HUDEP-2 (cell line): ENCODE data around the gene ZBED1.
A peak's percentile ranks its signal among the peaks of the same experiment; 100 is the strongest.
"Not testable (repeated sequence)": the region's sequence is repeated elsewhere in the genome, so short reads cannot be mapped to it uniquely, and the experiment has no call there.

ENCODE experiments used
- DNase-seq, 76 experiments: peaks; one replicate each; lab custom pipeline; 2025; ENCODE audit not compliant: unreplicated experiment in 76 of 76; lab: John Stamatoyannopoulos, UW

The ZBED1 gene

GRCh38 chrX:2500803-2501558 is at the start of gene ZBED1, which contains the start of gene DHRSX:
Gene ZBED1 (minus strand): TSS chrX:2500976. CDS start chrX:2490719, 10,257 bp downstream.
Gene DHRSX (minus strand): TSS chrX:2500976. CDS start chrX:2500925, 51 bp downstream.
- no peak for DNase-seq

GRCh38 chrX:2549876-2550275 is 49.1 kb upstream of the ZBED1 start:
- DNase-seq: no peak

GRCh38 chrX:2548711-2549423 is 48.1 kb upstream of the ZBED1 start:
- DNase-seq: no peak

GRCh38 chrX:2547736-2548135 is 47.0 kb upstream of the ZBED1 start:
- no peak for DNase-seq

GRCh38 chrX:2546496-2546895 is 45.7 kb upstream of the ZBED1 start:
- DNase-seq: no peak

- no peak for DNase-seq
Measured at GRCh38 chrX:2545144-2545543, 44.4 kb upstream of the ZBED1 start.

- DNase-seq: peak in 44 of 76 experiments; percentile 0 to 69 (median 12)
Measured at GRCh38 chrX:2542826-2543521, 42.2 kb upstream of the ZBED1 start.

- no peak for DNase-seq
Measured at GRCh38 chrX:2541603-2542002, 40.8 kb upstream of the ZBED1 start.

GRCh38 chrX:2540426-2540947 is 39.7 kb upstream of the ZBED1 start:
- DNase-seq: no peak

GRCh38 chrX:2539586-2539985 is 38.8 kb upstream of the ZBED1 start:
- DNase-seq: no peak

GRCh38 chrX:2538031-2538757 is 37.4 kb upstream of the ZBED1 start:
- no peak for DNase-seq

GRCh38 chrX:2536974-2537373 is 36.2 kb upstream of the ZBED1 start:
- DNase-seq: no peak

GRCh38 chrX:2536141-2536540 is 35.4 kb upstream of the ZBED1 start:
- no peak for DNase-seq

GRCh38 chrX:2534261-2535021 is 33.7 kb upstream of the ZBED1 start:
- DNase-seq: not testable (repeated sequence)

- no peak for DNase-seq
Measured at GRCh38 chrX:2533424-2533823, 32.6 kb upstream of the ZBED1 start.

GRCh38 chrX:2526390-2526789 is 25.6 kb upstream of the ZBED1 start:
- no peak for DNase-seq

GRCh38 chrX:2523911-2524310 is 23.1 kb upstream of the ZBED1 start:
- DNase-seq: no peak

- no peak for DNase-seq
Measured at GRCh38 chrX:2521927-2522386, 21.2 kb upstream of the ZBED1 start.

- no peak for DNase-seq
Measured at GRCh38 chrX:2521092-2521926, 20.5 kb upstream of the ZBED1 start.
